Activated T-cell treated with anti-CD3 and anti-CD28 coated beads, Interleukin-2, amount 50 U/mL, for 4 hours (primary cell): ENCODE results near the gene TPTE. TPM values are rescaled to one million over a fixed set of nuclear protein-coding genes. Genes with fewer than 3 reads are reported as not detected.
"Not testable (repeated sequence)": the region's sequence is repeated elsewhere in the genome, so short reads cannot be mapped to it uniquely, and the experiment has no call there.

Experiments used
- ATAC-seq, 2 donors: fragments of 200-7000 bp; cut with Tn5 transposase; one replicate each; pipeline ENCODE4 v1.10.0; 2021
- DNase-seq: peaks from one replicate; pipeline ENCODE4 v3.0.0-alpha.2; 2020
- H3K27me3 Mint-ChIP-seq: one replicate; pipeline ENCODE4 v1.8.0; 2021; ENCODE audit warnings: low read depth, mixed read lengths
- H3K36me3 Mint-ChIP-seq: one replicate; pipeline ENCODE4 v1.8.0; 2022; ENCODE audit warnings: mixed read lengths; ENCODE audit not compliant: insufficient read depth
- H3K4me1 Mint-ChIP-seq: one replicate; pipeline ENCODE4 v1.8.0; 2021; ENCODE audit warnings: low read depth, mixed read lengths
- H3K4me3 Mint-ChIP-seq: one replicate; pipeline ENCODE4 v1.8.0; 2021; ENCODE audit warnings: mild to moderate bottlenecking, moderate library complexity, mixed read lengths
- H3K9me3 Mint-ChIP-seq: one replicate; pipeline ENCODE4 v1.8.0; 2021; ENCODE audit warnings: mixed read lengths
- total RNA-seq, 3 donors: library from RNA; stranded (reverse); gene quantifications; one replicate each; pipeline ENCODE4 v1.2.1, GENCODE V29; 2021

The TPTE gene
- total RNA-seq, 3 donors from 2014 or later = not detected

DNA sequence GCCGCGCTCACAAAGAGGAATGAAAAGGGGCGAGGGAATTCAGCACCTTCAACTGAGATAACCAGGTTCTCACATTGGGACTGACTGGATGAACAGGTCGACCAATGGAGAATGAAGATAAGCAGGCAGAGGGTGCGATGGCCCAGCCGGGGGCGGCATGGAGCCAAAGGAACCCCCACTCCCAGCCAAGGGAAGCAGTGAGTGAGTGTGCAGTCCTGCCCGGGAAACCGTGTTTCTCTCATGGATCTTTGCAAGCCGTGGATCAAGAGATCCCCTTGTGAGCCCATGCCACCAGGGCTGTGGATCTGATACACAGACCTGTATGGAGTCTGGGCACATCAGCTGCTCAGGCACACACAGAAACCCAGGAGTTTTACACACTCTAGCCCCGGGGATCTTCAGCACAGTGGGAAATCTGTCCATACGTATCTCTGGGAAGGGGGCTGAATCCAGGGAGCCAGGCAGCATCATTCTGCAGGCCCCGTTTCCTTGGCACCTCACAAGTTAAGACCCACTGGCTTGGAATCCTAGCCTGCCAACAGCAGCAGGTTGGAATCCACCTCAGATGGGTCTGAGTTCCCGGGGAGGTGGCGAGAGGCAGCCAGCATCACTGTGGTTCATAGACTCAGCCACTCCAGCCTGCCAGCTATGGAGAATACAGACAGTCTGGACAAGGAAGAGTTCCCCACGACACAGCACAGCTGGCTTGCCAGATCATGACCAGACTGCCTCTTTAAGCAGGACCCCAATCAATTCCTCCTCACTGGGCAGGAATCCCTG, 53.3 kb downstream of the TPTE start:
- H3K4me1 Mint-ChIP-seq, H3K27me3 Mint-ChIP-seq, H3K36me3 Mint-ChIP-seq, ATAC-seq, H3K4me3 Mint-ChIP-seq, DNase-seq: not testable (repeated sequence)
- peaks cover 23% of the 10 kb centered on the region for H3K9me3 Mint-ChIP-seq

DNA sequence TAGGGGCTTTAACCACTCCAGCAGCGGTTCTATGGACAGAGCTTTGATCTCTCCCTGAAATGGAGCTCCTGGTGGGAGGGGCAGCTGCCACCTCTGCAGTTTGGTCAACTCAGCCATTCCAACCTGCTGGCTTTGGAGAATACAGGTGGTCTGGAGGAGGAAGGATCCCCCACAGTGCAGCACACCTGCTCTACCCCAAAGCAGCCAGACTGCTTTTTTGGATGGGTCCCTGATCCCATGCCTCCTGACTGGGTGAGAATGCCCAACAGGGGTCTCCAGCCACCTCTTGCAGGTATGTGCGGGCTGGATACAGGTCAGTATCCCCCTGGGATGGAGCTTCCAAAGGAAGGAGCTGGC, 53.9 kb downstream of the TPTE start:
- Mint-ChIP-seq H3K27me3 (no peaks in the 10 kb centered on the region), H3K9me3 (peaks cover 23% of the 10 kb centered on the region), H3K4me3 (no peak overlapping the region), H3K4me1 (no peaks in the 10 kb centered on the region), H3K36me3 (no peaks in the 10 kb centered on the region)
- no peak for DNase-seq
- no peak for ATAC-seq

- not testable (repeated sequence) for H3K4me1 Mint-ChIP-seq, H3K36me3 Mint-ChIP-seq, DNase-seq, ATAC-seq, H3K27me3 Mint-ChIP-seq, H3K4me3 Mint-ChIP-seq
- H3K9me3 Mint-ChIP-seq = peaks cover 23% of the 10 kb centered on the region
Observed at GRCh38 chr21:10578910-10579309, 57.5 kb downstream of the TPTE start.

- not testable (repeated sequence) for ATAC-seq, H3K4me1 Mint-ChIP-seq, H3K4me3 Mint-ChIP-seq, H3K36me3 Mint-ChIP-seq, DNase-seq, H3K27me3 Mint-ChIP-seq
- peaks cover 12% of the 10 kb centered on the region for H3K9me3 Mint-ChIP-seq
Observed at GRCh38 chr21:10589115-10589514, 67.7 kb downstream of the TPTE start.

DNA sequence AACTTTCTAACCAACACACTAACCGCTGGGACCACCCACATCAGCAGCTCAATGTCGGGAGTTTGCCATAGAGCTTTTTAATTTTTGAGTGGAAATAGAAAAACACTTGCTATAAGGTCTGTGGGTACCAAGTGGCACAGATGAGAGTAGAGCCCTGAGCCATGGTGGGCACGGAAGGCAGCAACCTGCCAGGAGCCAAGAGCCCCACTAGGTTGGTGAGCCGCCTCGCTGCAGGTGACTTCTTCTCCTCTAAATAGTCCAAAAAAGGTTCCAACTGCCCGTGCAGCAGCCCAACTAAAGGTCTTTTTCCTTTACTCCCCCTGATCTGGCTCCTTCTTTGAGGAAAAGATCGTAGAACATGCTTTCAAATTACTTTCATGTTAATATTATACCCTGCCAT, 85.7 kb downstream of the TPTE start:
- H3K27me3 Mint-ChIP-seq, H3K36me3 Mint-ChIP-seq, ATAC-seq, DNase-seq, H3K4me1 Mint-ChIP-seq, H3K4me3 Mint-ChIP-seq: not testable (repeated sequence)
- peaks cover 12% of the 10 kb centered on the region for H3K9me3 Mint-ChIP-seq

GRCh38 chr21:10614285-10614684, 92.9 kb downstream of the TPTE start:
- not testable (repeated sequence) for H3K36me3 Mint-ChIP-seq, H3K9me3 Mint-ChIP-seq, H3K4me1 Mint-ChIP-seq, H3K27me3 Mint-ChIP-seq, DNase-seq, ATAC-seq, H3K4me3 Mint-ChIP-seq

DNA sequence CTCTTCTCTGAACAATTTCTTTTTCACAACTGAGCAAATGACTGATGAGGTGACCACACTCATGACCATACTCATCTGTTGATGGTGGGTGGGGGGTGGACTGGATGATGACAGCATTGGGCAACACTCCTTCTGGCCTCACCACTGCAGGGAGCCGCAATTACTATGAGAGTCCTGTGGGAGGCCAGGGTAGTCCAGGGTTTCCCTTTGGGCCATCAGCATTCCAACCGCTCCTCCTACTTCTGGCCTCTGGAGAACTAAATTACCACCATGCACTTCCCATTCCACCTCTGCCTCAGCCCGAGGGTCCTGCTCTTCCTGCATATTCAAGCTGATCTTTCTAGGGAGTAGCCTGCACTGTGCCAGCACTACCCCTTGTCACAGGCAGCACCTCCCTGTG, 94.7 kb downstream of the TPTE start:
- DNase-seq, H3K4me1 Mint-ChIP-seq, ATAC-seq, H3K27me3 Mint-ChIP-seq, H3K4me3 Mint-ChIP-seq, H3K36me3 Mint-ChIP-seq, H3K9me3 Mint-ChIP-seq: not testable (repeated sequence)

DNA sequence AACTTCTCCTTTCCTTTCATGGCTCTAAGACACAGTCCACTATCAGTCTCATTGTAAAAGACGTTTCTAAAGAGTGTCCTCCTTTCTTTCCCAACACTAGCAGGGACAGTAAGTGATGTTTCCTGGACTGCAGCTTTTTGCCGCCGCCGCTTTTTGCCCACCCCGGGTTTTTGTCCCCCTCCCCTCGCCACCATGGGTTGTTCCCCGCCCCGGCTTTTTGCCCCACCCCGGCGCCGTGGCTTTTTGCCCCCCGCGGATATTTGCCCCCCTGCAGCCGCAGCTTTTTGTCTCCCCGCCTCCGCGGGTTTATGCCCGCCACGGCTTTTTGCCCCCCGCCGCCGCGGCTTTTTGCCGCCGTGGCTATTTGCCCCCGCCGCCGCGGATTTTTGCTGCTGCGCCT, 95.2 kb downstream of the TPTE start:
- Mint-ChIP-seq H3K4me3 (no peak overlapping the region), H3K27me3 (no peaks in the 10 kb centered on the region), H3K9me3 (no peaks in the 10 kb centered on the region), H3K4me1 (no peaks in the 10 kb centered on the region), H3K36me3 (no peaks in the 10 kb centered on the region)
- ATAC-seq = no peak
- no peak for DNase-seq

DNA sequence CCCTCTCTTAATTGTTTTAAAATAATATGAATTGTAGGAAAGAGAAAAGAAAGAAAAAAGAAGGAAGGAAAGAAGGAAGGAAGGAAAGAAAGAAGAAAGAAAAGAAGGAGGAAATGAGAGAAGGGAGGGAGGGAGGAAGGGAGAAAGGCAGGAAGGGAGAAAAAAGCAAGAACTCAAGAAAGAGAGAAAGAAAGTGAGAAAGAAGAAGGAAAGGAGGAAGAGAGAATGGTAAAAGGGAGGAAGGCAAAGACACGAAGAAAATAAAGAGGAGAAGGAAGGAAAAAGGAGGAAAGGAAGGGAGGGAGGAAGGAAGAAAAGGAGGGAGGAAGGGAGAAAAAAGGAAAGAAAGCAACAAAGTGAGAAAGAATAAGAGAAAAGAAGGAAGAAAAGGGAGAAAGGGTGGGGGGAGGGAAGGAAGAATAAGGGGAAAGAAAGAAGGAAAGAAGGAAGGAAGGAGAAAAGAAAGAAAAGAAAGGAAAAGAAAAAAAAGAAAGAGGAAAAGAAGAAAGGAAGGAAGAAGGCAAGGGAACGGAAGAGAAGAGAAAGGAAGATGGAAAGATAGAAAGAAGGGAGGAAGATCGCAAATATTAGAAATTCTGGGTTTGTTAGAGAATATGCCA, 95.9 kb downstream of the TPTE start:
- H3K4me3 Mint-ChIP-seq, DNase-seq, ATAC-seq, H3K27me3 Mint-ChIP-seq, H3K9me3 Mint-ChIP-seq, H3K36me3 Mint-ChIP-seq, H3K4me1 Mint-ChIP-seq: not testable (repeated sequence)

DNA sequence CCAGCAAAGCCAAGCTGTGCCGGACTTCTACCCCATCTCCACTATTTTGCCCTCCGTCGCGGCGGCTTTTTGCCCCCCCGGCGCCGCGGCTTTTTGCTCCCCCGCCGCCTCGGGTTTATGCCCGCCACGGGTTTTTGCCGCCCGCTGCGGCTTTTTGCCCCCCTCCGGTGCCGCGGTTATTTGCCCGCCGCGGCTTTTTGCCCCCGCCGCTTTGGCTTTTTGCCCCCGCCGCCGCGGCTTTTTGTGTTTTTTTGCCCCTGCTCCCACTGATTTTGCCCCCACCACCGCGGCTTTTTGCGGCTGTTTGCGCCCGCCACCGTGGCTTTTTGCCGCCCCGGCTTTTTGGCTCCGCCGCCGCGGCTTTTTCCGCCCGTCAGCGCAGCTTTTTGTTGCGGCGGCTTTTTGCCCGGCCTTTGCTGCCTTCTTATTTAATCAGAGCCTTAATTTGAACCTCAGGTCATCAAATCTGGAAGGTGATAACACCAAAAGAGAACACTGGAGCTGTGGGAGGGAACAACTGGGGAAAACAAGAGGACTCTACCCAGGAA, 106.0 kb downstream of the TPTE start:
- no peaks in the 10 kb centered on the region for H3K4me1 Mint-ChIP-seq

DNA sequence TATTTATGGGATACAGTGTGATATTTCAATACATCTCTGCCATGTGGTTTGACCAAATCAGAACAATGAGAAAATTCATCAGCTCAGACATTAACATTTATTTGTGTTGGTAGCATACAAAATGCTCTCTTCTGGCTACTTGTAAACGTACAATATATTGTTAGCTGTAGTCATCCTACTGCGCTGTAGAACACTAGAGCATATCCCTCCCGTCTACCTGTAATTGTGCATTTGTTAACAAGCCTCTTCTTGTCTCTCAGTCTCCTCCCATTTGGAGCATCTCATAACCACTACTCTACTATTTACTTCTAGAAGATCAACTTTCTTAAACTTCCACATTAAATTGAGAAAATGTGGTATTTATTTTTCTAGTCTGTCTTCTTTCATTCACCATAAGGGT, 107.9 kb downstream of the TPTE start:
- not testable (repeated sequence) for ATAC-seq, H3K9me3 Mint-ChIP-seq, H3K36me3 Mint-ChIP-seq, DNase-seq, H3K4me3 Mint-ChIP-seq, H3K4me1 Mint-ChIP-seq, H3K27me3 Mint-ChIP-seq

More for the DNA sequence above, 106.0 kb downstream of the TPTE start:
- Mint-ChIP-seq H3K9me3 (no peaks in the 10 kb centered on the region), H3K36me3 (no peaks in the 10 kb centered on the region), H3K4me3 (no peak overlapping the region), H3K27me3 (no peaks in the 10 kb centered on the region)
- no peak for ATAC-seq
- DNase-seq = no peak

DNA sequence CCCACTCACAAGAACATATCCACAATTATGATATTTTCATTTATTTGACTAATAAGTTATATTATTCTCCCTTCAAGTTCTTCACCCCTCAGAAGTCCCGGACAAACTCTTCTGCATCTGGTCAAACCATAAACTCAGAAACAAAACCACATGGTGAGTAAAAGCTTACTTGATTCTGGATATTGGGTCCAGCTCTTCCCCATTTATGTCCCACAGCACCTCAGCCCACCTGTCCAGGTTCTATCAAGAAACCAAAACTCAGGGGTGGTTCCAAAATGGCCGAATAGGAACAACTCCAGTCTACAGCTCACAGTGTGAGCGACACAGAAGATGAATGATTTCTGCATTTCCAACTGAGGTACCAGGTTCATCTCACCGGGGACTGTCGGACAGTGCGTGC, 109.4 kb downstream of the TPTE start:
- not testable (repeated sequence) for H3K27me3 Mint-ChIP-seq, H3K9me3 Mint-ChIP-seq, H3K4me1 Mint-ChIP-seq, DNase-seq, H3K4me3 Mint-ChIP-seq, H3K36me3 Mint-ChIP-seq, ATAC-seq

DNA sequence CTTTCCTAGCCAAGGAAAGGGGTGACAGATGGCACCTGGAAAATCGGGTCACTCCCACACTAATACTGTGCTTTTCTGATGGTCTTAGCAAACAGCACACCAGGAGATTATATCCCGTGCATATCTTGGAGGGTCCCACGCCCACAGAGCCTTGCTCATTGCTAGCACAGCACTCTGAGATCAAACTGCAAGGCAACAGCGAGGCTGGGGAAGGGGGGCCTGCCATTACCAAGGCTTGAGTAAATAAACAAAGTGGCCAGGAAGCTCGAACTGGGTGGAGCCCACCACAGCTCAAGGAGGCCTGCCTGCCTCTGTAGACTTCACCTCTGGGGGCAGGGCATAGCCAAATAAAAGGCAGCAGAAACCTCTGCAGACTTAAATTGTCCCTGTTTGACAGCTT, 109.9 kb downstream of the TPTE start:
- not testable (repeated sequence) for H3K36me3 Mint-ChIP-seq, H3K4me3 Mint-ChIP-seq, H3K27me3 Mint-ChIP-seq, H3K4me1 Mint-ChIP-seq, ATAC-seq, H3K9me3 Mint-ChIP-seq, DNase-seq

- not testable (repeated sequence) for H3K9me3 Mint-ChIP-seq, ATAC-seq, H3K36me3 Mint-ChIP-seq, DNase-seq, H3K27me3 Mint-ChIP-seq, H3K4me3 Mint-ChIP-seq, H3K4me1 Mint-ChIP-seq
Observed at GRCh38 chr21:10638144-10638543, 116.8 kb downstream of the TPTE start.

DNA sequence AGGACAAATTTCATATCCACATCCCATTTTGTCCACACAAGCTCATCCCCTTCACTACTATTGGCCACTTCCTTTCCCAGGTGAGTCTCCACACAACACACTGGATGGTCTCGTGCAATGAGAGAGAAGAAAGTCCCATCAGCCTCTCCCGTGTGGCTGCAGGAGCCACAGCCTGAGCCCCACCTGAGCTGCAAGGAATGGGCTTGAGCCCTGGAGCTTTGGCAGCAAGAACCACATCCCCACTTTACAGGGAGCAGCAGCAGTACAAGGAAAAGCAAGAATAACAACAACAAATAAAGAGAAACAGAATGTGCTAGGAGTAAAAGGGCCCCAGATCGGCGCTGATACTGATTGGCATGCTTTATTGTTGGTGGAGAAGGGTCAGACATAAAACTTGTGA, 117.7 kb downstream of the TPTE start:
- no peak for ATAC-seq
- no peak overlapping the region for H3K4me3 Mint-ChIP-seq
- no peaks in the 10 kb centered on the region for H3K36me3 Mint-ChIP-seq
- H3K4me1 Mint-ChIP-seq = no peaks in the 10 kb centered on the region
- no peak for DNase-seq
- H3K27me3 Mint-ChIP-seq = no peaks in the 10 kb centered on the region
- no peaks in the 10 kb centered on the region for H3K9me3 Mint-ChIP-seq
